ENCODE measurements around the gene NEDD4L.

Gene NEDD4L

GRCh38 chr18:58013241-58014211 lies 30.5 kb upstream of the NEDD4L start:
- H3K4me3 ChIP-seq (ENCODE audit: low read depth, low read length), result no peak overlapping the region
- peaks cover 20% of the 10 kb centered on the region for H3K9me3 ChIP-seq (ENCODE audit: severe bottlenecking)
- H3K27me3 ChIP-seq (ENCODE audit: insufficient read depth, low read depth, severe bottlenecking), result no peaks in the 10 kb centered on the region
- H3K27ac ChIP-seq, result no peak overlapping the region
- no peak for TF ChIP-seq CTCF (IDR thresholded peaks at IDR 0.05; ENCODE audit: low read depth, low read length)
- no peak for DNase-seq
- H3K36me3 ChIP-seq, result no peaks in the 10 kb centered on the region

- Histone ChIP-seq H3K9me3 (ENCODE audit: severe bottlenecking) (peaks cover 20% of the 10 kb centered on the region), H3K27me3 (ENCODE audit: insufficient read depth, low read depth, severe bottlenecking) (no peaks in the 10 kb centered on the region), H3K4me3 (ENCODE audit: low read depth, low read length) (no peak overlapping the region), H3K27ac (no peak overlapping the region), H3K36me3 (no peaks in the 10 kb centered on the region)
- no peak for DNase-seq
- no peak for TF ChIP-seq CTCF (IDR thresholded peaks at IDR 0.05; ENCODE audit: low read depth, low read length)
Measured at GRCh38 chr18:58015065-58015780, 28.8 kb upstream of the NEDD4L start.

DNA sequence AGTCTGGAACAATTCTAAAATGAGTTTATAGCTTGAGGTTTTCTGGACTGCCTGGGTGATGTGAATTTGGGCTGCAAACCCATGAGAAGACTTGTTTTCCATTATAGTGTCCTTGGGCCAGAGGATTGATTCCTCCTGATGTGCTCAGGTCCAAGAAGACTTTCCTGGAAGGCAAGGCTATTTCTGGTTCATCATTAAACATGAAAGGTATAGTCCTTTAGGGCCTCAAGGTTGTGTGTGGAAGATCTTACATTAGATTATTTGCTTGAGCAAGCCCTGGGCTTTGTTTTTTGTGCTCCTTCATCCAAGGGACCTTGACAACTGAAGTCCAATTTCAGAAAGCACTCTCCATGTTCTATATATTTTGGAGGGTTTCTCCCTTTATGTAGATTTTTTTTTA lies 26.8 kb upstream of the NEDD4L start:
- H3K4me3 ChIP-seq (ENCODE audit: low read depth, low read length), result no peak overlapping the region
- no peaks in the 10 kb centered on the region for H3K27me3 ChIP-seq (ENCODE audit: insufficient read depth, low read depth, severe bottlenecking)
- H3K9me3 ChIP-seq (ENCODE audit: severe bottlenecking), result peaks cover 20% of the 10 kb centered on the region
- DNase-seq, result no peak
- no peaks in the 10 kb centered on the region for H3K36me3 ChIP-seq
- no peak overlapping the region for H3K27ac ChIP-seq
- TF ChIP-seq CTCF (IDR thresholded peaks at IDR 0.05; ENCODE audit: low read depth, low read length), result no peak

DNA sequence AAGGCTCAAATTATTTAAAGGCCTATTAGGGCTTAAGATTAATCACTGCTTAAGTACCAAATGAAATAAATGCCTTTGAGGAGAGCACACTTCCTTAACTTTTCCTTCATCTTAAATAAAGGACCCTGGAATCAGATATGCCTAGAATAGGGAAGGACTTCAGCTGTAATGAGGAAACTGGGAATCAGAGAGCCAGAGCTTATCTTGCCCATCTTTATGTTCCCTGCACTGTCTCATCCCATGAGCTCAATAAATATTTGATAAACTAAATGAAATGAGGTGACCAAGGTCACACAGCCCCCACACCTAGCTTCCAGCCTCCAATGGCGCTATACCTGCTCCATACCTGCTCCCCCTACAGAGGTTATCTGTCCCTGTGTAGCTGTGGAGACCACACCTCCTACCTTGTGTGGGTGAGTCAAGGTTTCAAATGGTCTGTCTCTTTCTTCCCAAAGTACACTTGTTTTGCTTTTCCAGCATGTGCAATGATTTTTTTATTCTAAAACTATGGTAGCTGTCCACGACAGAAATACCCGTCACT lies 23.4 kb upstream of the NEDD4L start:
- Histone ChIP-seq H3K9me3 (ENCODE audit: severe bottlenecking) (peaks cover 13% of the 10 kb centered on the region), H3K27me3 (ENCODE audit: insufficient read depth, low read depth, severe bottlenecking) (no peaks in the 10 kb centered on the region), H3K4me3 (ENCODE audit: low read depth, low read length) (no peak overlapping the region), H3K27ac (no peak overlapping the region), H3K36me3 (no peaks in the 10 kb centered on the region)
- TF ChIP-seq CTCF (IDR thresholded peaks at IDR 0.05; ENCODE audit: low read depth, low read length), result no peak
- DNase-seq, result no peak

DNA sequence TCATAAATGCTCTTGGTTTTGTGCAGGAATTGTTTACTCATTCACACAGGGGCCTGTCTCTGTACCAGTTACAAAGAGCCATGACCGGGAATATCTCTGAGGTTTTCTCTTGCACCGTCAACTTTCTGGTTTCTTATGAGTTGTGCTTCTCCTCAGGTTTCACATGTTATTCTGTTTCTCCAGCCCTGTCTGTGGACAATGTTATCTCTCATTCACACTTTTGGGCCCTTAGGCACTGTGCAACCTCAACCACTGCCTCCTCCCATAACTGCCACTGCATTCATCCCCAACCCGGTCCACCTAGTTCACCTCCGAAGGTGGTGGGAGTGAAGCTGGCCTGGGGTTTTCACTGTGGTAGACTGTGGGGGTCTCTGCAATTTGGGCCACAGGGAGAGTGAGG lies 22.5 kb upstream of the NEDD4L start:
- Histone ChIP-seq H3K9me3 (ENCODE audit: severe bottlenecking) (peaks cover 6% of the 10 kb centered on the region), H3K4me3 (ENCODE audit: low read depth, low read length) (no peak overlapping the region), H3K27me3 (ENCODE audit: insufficient read depth, low read depth, severe bottlenecking) (no peaks in the 10 kb centered on the region), H3K36me3 (no peaks in the 10 kb centered on the region), H3K27ac (no peak overlapping the region)
- no peak for TF ChIP-seq CTCF (IDR thresholded peaks at IDR 0.05; ENCODE audit: low read depth, low read length)
- no peak for DNase-seq

All from WERI-Rb-1 (cell line).